ENCODE data around the gene SNX32. TPM values are rescaled to one million over a fixed set of nuclear protein-coding genes. Genes with fewer than 3 reads are reported as not detected.

The SNX32 gene
- total and polyA plus RNA-seq, 4 experiments from 2014 or later, result 0.42 to 0.93 (median 0.66) TPM

DNA sequence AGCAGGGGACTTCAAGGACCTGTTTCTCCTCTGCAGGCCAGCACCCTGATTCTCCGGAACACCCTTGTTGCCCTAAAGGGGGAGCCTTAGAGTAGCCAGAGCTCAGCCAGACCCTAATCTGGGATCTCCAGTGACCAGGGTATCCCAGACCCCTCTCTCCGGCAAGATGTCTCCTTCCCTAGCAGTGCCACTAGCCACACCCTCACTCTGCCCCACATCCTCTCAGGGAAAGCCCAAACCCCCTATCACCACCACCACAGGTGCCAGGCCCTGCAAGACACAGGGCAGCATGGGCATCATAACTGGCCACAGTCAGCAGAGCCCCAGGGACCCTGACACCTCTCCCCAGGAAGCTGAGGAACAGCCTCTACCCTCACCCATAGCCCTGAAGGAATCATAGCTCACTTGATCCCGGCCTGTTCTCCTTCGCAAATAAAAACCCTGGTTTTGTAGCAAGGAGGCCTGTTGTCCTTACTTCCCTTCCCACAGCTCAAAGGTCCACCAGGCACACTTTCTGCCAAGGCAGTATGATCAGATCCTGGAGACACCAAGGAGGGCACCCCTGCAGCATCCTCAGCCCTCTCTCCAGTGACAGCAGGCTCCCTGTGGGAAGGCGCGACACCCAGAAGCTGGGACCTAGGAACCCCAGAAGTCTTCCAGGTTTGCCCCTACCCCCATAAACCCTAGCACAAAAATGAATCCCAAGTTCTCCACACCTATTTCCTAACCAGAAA is 19.6 kb downstream of the SNX32 start:
- H3K27ac Mint-ChIP-seq, result peak overlapping the region in 4 of 7 donors; percentile 41 to 79 (median 67)
- no peak overlapping the region for H3K4me3 Mint-ChIP-seq
- Histone ChIP-seq H3K27me3 (ENCODE audit: insufficient read depth, low read length) (no peaks in the 10 kb centered on the region), H3K4me1 (ENCODE audit: insufficient read depth, low read length) (peaks cover 31% of the 10 kb centered on the region), H3K27ac (ENCODE audit: low read depth, low read length) (no peak overlapping the region), H3K36me3 (ENCODE audit: insufficient read depth, low read length) (peaks cover 50% of the 10 kb centered on the region), H3K4me3 (ENCODE audit: low read length in 2 of 2) (no peak overlapping the region), H3K9me3 (ENCODE audit: control insufficient read depth in 1 of 2, low read length in 2 of 2) (peaks cover 0 to 5% of the 10 kb centered on the region in 2 donors)
- no peaks in the 10 kb centered on the region for H3K27me3 Mint-ChIP-seq
- ChIA-PET CTCF (ENCODE audit: partially characterized antibody) (interaction anchor here (1.2 kb wide), 1 partner anchor 33 kb away, joined by 7 read pairs; no protein-coding TSS in a partner anchor), POLR2A (ENCODE audit: partially characterized antibody) (interaction anchor here (1.0 to 6.4 kb wide), 7 partner anchors 16 to 133 kb away, joined by 3 to 30 read pairs (median 6); partner anchors contain the start of genes CCDC85B, FIBP, RNASEH2C and SNX32)
- H3K4me1 Mint-ChIP-seq, result peaks cover 24 to 48% (median 38%) of the 10 kb centered on the region in 4 donors
- no peak for DNase-seq
- intact Hi-C loops (cut with micrococcal nuclease), result loop anchor here (10.0 kb wide), 1 partner anchor 719 kb away; the partner anchor contains the start of gene SYVN1
- H3K9me3 Mint-ChIP-seq, result peaks cover 0 to 6% (median 0%) of the 10 kb centered on the region in 8 donors
- H3K36me3 Mint-ChIP-seq, result peaks cover 51 to 56% of the 10 kb centered on the region in 2 donors

DNA sequence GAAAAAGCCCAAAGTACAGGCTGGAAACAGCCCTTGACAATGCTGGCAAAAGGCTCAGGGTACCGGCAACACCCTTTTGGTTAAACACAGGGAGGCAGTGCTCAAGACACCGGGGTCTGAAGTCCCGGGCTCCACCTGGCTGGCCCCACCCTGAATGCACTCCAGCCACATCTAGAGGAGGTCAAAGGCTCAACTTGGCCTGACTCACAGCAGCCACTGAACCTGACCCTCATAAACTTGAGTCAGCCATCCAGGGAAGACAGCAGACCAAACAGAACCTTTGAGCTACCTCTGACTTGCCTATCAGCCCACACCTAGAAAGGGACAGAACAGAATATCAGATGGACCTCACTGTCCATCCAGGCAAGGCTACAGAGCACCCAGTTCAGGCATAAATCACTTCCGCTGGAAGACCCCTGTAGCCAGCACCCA is 20.4 kb downstream of the SNX32 start:
- no peak for DNase-seq
- POLR2A ChIA-PET (ENCODE audit: partially characterized antibody), result interaction anchor here (1.0 to 6.4 kb wide), 2 partner anchors 21 to 34 kb away, joined by 3 to 30 read pairs; partner anchors contain the start of genes FIBP and SNX32
- no peaks in the 10 kb centered on the region for H3K27me3 ChIP-seq (ENCODE audit: insufficient read depth, low read length)
- peak overlapping the region in 4 of 7 donors; percentile 41 to 79 (median 62) for H3K27ac Mint-ChIP-seq
- intact Hi-C loops (cut with micrococcal nuclease), result loop anchor here (10.0 kb wide), 1 partner anchor 719 kb away; the partner anchor contains the start of gene SYVN1
- peaks cover 50% of the 10 kb centered on the region for H3K36me3 ChIP-seq (ENCODE audit: insufficient read depth, low read length)
- peaks cover 38% of the 10 kb centered on the region for H3K4me1 ChIP-seq (ENCODE audit: insufficient read depth, low read length)
- peaks cover 29 to 56% (median 43%) of the 10 kb centered on the region in 4 donors for H3K4me1 Mint-ChIP-seq
- H3K9me3 ChIP-seq (ENCODE audit: control insufficient read depth in 1 of 2, low read length in 2 of 2), result peaks cover 0 to 5% of the 10 kb centered on the region in 2 donors
- peaks cover 0 to 6% (median 0%) of the 10 kb centered on the region in 8 donors for H3K9me3 Mint-ChIP-seq
- CTCF ChIA-PET (ENCODE audit: partially characterized antibody), result interaction anchor here (11.0 kb wide), 1 partner anchor 33 kb away, joined by 281 read pairs; the partner anchor contains the start of genes CCDC85B and FIBP
- H3K36me3 Mint-ChIP-seq, result peaks cover 51 to 59% of the 10 kb centered on the region in 2 donors
- no peak overlapping the region for H3K4me3 ChIP-seq (ENCODE audit: low read length in 2 of 2)
- H3K4me3 Mint-ChIP-seq, result peak overlapping the region in 5 of 8 donors; percentile 35 to 77 (median 65)
- H3K27me3 Mint-ChIP-seq, result no peaks in the 10 kb centered on the region
- H3K27ac ChIP-seq (ENCODE audit: low read depth, low read length), result peak overlapping the region; percentile 16

DNA sequence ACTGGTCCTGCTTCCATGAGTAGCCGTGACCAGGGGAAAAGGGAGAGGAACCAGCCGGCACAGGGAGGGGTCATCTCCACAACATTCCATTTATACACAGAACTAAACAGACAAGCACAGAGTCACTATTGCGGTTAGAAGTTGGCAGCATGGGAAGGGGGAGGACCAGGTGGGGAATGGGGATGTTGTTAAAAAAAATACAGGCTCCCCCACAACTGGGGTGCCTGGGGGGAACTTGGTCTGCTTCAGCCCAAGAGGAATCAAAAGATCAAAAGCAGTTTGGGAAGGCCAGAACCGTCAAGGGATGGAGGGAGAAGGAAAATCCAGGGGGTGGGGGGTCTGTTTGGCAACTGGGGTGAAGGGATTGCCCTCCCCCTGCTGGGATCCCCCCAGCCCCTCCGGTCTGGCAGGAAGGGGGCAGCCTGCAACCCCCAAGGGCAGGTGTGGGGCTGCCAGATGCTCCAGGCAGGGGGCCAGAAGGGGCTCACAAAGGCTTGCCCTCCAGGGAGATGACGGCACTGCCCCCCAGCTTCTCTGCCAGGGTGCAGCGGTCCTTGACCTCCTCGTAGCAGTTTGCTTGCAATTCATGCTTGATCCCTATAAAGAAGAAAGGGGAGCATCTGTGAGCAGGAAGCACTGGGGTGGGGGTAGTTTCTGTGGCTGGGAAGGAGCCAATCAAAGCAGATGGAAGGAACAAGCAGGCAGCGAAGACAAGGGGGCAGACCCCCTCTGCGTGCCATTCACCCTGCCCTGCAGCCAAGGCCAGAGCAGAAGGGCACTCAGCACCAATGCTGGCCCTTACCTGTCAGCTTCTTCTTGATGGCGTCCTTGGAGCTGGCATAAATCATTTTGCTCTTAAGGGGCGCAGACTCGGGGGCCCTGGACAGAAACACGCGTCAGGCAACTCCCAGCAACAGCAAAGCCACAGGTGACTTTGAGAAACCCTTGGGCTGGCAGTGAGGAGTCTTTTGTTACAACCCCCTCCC is 21.4 kb downstream of the SNX32 start:
- POLR2A ChIA-PET (ENCODE audit: partially characterized antibody), result interaction anchor here (1.1 to 6.4 kb wide), 3 partner anchors 9 to 36 kb away, joined by 4 to 30 read pairs (median 4); partner anchors contain the start of gene SNX32
- intact Hi-C loops (cut with micrococcal nuclease), result loop anchor here (5.0 to 10.0 kb wide), 2 partner anchors 193 to 720 kb away; partner anchors contain the start of genes RELA and SYVN1
- H3K36me3 Mint-ChIP-seq, result peaks cover 51 to 63% of the 10 kb centered on the region in 2 donors

DNA sequence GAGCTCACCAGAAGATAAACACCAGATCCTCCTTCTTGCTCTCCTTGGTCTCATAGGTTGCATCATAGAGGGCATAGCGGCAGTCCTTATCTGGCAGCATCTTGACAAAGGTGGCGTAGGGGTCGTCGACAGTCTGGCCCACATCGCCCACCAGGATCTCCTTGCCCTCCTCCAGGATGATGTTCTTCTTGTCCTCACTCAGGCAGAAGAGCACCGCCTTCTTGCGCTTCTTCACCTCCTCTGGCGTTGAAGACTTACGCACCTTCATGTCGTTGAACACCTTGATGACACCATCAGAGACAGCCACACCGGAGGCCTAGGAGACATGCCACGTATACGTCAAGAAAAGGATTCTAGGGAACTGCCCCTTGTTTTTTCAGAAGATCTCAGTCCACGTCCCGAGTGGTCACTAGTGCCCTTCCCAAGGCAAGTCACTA is 22.2 kb downstream of the SNX32 start:
- peaks cover 0 to 5% of the 10 kb centered on the region in 2 donors for H3K9me3 ChIP-seq (ENCODE audit: control insufficient read depth in 1 of 2, low read length in 2 of 2)
- H3K4me1 ChIP-seq (ENCODE audit: insufficient read depth, low read length), result peaks cover 47% of the 10 kb centered on the region
- Mint-ChIP-seq H3K36me3 (peaks cover 51 to 67% of the 10 kb centered on the region in 2 donors), H3K4me1 (peaks cover 32 to 73% (median 50%) of the 10 kb centered on the region in 4 donors), H3K4me3 (peak overlapping the region; percentile 83 to 96 (median 91)), H3K9me3 (peaks cover 0 to 6% (median 0%) of the 10 kb centered on the region in 8 donors), H3K27ac (peak overlapping the region; percentile 81 to 97 (median 92)), H3K27me3 (no peaks in the 10 kb centered on the region)
- DNase-seq, result no peak
- no peaks in the 10 kb centered on the region for H3K27me3 ChIP-seq (ENCODE audit: insufficient read depth, low read length)
- H3K4me3 ChIP-seq (ENCODE audit: low read length in 2 of 2), result peak overlapping the region; percentile 25 to 90
- peaks cover 50% of the 10 kb centered on the region for H3K36me3 ChIP-seq (ENCODE audit: insufficient read depth, low read length)
- CTCF ChIA-PET (ENCODE audit: partially characterized antibody), result interaction anchor here (11.0 kb wide), 1 partner anchor 31 kb away, joined by 281 read pairs; the partner anchor contains the start of genes CCDC85B and FIBP
- POLR2A ChIA-PET (ENCODE audit: partially characterized antibody), result interaction anchor here (1.0 to 6.4 kb wide), 7 partner anchors 9 to 241 kb away, joined by 3 to 222 read pairs (median 30); partner anchors contain the start of genes EFEMP2, MAP3K11, PCNX3 and SNX32
- intact Hi-C loops (cut with micrococcal nuclease), result loop anchor here (5.0 to 10.0 kb wide), 2 partner anchors 194 to 721 kb away; partner anchors contain the start of genes RELA and SYVN1
- peak overlapping the region; percentile 60 for H3K27ac ChIP-seq (ENCODE audit: low read depth, low read length)

More for the DNA sequence above, 21.4 kb downstream of the SNX32 start:
- Mint-ChIP-seq H3K4me3 (peak overlapping the region in 7 of 8 donors; percentile 63 to 96 (median 86)), H3K9me3 (peaks cover 0 to 6% (median 0%) of the 10 kb centered on the region in 8 donors), H3K27ac (peak overlapping the region in 4 of 7 donors; percentile 69 to 93 (median 70)), H3K27me3 (no peaks in the 10 kb centered on the region), H3K4me1 (peaks cover 32 to 66% (median 48%) of the 10 kb centered on the region in 4 donors)
- H3K4me3 ChIP-seq (ENCODE audit: low read length in 2 of 2), result peak overlapping the region in 1 of 2 donors; percentile 90
- H3K27me3 ChIP-seq (ENCODE audit: insufficient read depth, low read length), result no peaks in the 10 kb centered on the region
- peaks cover 0 to 5% of the 10 kb centered on the region in 2 donors for H3K9me3 ChIP-seq (ENCODE audit: control insufficient read depth in 1 of 2, low read length in 2 of 2)
- no peak for DNase-seq
- H3K27ac ChIP-seq (ENCODE audit: low read depth, low read length), result peak overlapping the region; percentile 60
- peaks cover 50% of the 10 kb centered on the region for H3K36me3 ChIP-seq (ENCODE audit: insufficient read depth, low read length)
- H3K4me1 ChIP-seq (ENCODE audit: insufficient read depth, low read length), result peaks cover 45% of the 10 kb centered on the region
- CTCF ChIA-PET (ENCODE audit: partially characterized antibody), result interaction anchor here (11.0 kb wide), 1 partner anchor 32 kb away, joined by 281 read pairs; the partner anchor contains the start of genes CCDC85B and FIBP

DNA sequence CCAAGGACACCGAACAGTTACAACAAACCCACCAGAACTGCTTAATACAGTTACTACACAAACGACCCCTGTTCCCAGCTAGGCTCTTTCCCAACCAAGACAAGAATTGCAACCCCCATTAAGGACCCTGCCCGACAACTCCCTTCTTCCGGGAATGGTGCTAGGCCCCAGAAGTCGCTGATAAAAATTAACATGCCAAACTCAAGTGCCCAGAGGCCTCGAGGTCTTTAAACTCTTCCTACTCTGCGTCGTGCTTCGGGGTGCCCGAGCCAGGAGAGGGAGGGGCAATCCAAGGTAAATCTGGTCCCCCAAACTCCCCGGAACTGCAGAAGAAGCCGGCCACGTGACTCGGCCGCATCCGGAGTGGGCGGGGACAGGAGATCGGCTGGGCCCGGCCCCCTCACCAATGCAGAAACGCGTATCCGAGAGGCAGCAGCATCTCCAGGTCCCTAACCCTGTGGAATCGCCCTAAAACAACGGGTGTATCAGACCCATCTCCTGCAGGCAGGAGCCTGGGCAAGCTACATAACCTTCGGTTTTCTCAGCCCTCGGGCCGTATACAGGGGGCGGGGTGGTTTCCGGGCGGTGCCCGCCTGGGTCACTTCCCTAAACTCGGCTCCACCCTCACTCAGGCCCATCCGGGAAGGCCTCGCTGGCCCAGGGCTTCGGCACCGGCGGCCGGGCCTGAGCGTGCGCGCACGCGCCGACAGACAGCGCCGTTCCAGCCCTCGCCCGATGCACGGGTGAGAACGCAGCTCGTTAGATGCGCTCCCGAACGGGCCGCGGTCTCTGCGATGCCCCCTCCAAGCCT is 23.1 kb downstream of the SNX32 start:
- H3K36me3 ChIP-seq (ENCODE audit: insufficient read depth, low read length), result peaks cover 42% of the 10 kb centered on the region
- POLR2A ChIA-PET (ENCODE audit: partially characterized antibody), result interaction anchor here (0.8 to 8.5 kb wide), 16 partner anchors 9 to 515 kb away, joined by 3 to 435 read pairs (median 5); partner anchors contain the start of genes BANF1, CCDC85B, CTSW and EFEMP2
- H3K4me1 Mint-ChIP-seq, result peaks cover 34 to 80% (median 54%) of the 10 kb centered on the region in 4 donors
- CTCF ChIA-PET (ENCODE audit: partially characterized antibody), result interaction anchor here (0.5 to 11.0 kb wide), 2 partner anchors 31 to 87 kb away, joined by 4 to 281 read pairs; partner anchors contain the start of genes CCDC85B and FIBP
- peak overlapping the region; percentile 81 to 97 (median 92) for H3K27ac Mint-ChIP-seq
- no peaks in the 10 kb centered on the region for H3K27me3 Mint-ChIP-seq
- H3K4me1 ChIP-seq (ENCODE audit: insufficient read depth, low read length), result peaks cover 56% of the 10 kb centered on the region
- peak overlapping the region; percentile 60 for H3K27ac ChIP-seq (ENCODE audit: low read depth, low read length)
- H3K9me3 ChIP-seq (ENCODE audit: control insufficient read depth in 1 of 2, low read length in 2 of 2), result no peaks in the 10 kb centered on the region
- H3K36me3 Mint-ChIP-seq, result peaks cover 43 to 66% of the 10 kb centered on the region in 2 donors
- H3K27me3 ChIP-seq (ENCODE audit: insufficient read depth, low read length), result no peaks in the 10 kb centered on the region
- intact Hi-C loops (cut with micrococcal nuclease), result loop anchor here (5.0 to 10.0 kb wide), 2 partner anchors 195 to 722 kb away; partner anchors contain the start of genes RELA and SYVN1
- H3K9me3 Mint-ChIP-seq, result peaks cover 0 to 6% (median 0%) of the 10 kb centered on the region in 8 donors
- H3K4me3 ChIP-seq (ENCODE audit: low read length in 2 of 2), result peak overlapping the region; percentile 62 to 90
- DNase-seq, result peak; percentile 81 to 88 (median 84)
- peak overlapping the region; percentile 83 to 96 (median 91) for H3K4me3 Mint-ChIP-seq
